Astrocyte of the cerebellum (primary cell): ENCODE measurements around the gene RTN4R.

Experiments used
- DNase-seq: peaks from one replicate; pipeline ENCODE4 v3.0.0-alpha.2; 2011; ENCODE audit warnings: low read depth
- H3K4me3 ChIP-seq: 2 replicates; pipeline ENCODE4 v1.5.1; 2011; ENCODE audit warnings: mild to moderate bottlenecking, low read depth, low read length, moderate library complexity
- in situ Hi-C: cut with HindIII; loops from 2 replicates; pipeline ENCODE4 v1.10.0; 2017; ENCODE audit warnings: low sequenced_read_pairs
- TF ChIP-seq, protein P1 (sequence below): IDR thresholded peaks from 2 replicates; pipeline ENCODE4 v1.5.1; 2012; ENCODE audit warnings: low read length, low read depth, moderate library complexity, mild to moderate bottlenecking; ENCODE audit errors: missing control alignments

Gene RTN4R

DNA sequence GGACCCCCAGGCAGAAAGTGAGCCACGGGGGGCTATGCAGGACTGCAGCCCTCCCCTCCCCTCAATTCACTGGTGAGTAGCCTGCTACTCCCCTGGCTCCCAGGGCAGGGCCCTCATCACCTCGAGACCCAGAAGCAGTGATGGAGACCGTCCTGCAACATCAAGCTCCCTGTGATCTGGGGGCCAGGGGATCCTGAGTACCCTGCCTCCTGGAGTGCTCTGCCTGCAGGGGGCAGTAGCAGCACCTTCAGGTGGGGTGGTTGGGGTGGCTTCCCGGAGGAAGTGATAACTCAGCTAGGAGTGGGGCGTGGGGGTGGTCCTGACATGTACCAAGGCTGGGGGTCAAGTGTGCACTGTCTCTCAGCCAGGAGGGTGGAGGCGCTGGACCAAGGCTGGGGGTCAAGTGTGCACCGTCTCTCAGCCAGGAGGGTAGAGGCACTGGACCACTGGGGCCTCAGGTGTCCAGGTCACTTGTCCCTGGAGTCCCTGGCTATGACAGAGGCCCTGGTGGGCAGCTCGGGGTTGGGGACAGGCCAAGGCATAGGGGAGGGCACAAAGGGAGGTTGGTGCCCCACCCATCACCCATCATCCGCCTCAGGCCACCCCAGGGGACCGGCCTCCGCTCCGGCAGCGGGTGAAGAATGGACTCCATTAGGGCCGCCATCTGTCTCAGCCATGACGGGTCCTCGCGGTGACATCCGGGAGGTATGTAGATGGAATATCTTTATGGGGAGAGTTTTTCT lies 9.4 kb downstream of the RTN4R start:
- in situ Hi-C loops, result loop anchor here (5.0 kb wide), 1 partner anchor 86 kb away; no protein-coding TSS in a partner anchor
- no peak overlapping the region for H3K4me3 ChIP-seq
- TF ChIP-seq, protein P1, sequence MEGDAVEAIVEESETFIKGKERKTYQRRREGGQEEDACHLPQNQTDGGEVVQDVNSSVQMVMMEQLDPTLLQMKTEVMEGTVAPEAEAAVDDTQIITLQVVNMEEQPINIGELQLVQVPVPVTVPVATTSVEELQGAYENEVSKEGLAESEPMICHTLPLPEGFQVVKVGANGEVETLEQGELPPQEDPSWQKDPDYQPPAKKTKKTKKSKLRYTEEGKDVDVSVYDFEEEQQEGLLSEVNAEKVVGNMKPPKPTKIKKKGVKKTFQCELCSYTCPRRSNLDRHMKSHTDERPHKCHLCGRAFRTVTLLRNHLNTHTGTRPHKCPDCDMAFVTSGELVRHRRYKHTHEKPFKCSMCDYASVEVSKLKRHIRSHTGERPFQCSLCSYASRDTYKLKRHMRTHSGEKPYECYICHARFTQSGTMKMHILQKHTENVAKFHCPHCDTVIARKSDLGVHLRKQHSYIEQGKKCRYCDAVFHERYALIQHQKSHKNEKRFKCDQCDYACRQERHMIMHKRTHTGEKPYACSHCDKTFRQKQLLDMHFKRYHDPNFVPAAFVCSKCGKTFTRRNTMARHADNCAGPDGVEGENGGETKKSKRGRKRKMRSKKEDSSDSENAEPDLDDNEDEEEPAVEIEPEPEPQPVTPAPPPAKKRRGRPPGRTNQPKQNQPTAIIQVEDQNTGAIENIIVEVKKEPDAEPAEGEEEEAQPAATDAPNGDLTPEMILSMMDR, result no peak
- no peak for DNase-seq

DNA sequence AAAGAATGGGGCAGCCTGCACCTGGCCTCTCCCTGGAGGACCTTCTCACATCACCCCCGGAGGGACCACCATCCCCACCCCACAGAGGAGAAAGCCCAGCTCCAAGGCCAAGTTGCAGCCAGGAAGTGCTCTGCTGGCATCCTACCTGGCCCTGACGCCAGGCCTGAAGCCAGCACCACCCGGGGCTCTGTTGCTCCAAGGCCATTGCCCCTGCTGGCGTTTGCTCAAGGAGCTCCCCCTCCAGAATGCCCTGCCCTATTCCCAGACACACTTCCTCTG lies 10.2 kb downstream of the RTN4R start:
- in situ Hi-C loops, result loop anchor here (5.0 kb wide), 1 partner anchor 86 kb away; no protein-coding TSS in a partner anchor

DNA sequence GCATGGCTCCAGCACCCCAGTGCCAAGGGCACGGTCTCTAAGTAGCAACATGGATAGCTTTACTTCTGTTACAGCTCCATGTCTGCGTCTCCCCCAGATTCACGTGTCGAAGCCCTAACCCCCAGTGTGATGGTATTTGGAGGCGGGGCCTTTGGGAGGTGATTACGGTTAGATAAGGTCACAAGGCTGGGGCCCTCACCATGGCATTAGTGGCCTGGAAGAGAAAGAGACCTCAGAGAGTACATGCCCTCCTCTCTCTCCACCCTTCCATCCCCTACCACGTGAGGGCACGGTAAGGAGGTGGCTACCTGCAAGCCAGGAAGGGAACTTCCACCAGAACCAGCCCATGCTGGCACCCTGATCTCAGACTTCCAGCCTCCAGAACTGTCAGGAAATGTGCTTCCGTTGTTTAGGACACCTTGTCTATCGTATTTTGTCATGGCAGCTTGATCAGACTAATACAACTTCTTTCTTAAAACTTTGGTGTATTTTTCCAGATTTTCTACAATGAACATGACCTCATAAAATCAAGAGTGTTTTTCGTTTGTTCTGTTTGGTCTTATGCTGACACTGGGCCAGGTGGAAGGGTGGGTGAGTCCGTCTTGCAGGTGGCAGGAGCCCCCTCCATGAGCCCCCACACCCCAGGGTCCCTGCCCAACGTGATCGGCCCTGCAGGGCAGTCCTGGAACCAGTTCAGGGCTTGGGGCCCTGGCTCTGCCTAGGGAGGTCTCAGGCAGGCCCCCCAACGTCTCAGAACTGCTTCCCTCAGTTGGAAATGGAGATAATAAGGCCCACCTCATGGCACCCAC lies 10.7 kb downstream of the RTN4R start:
- no peak for DNase-seq
- TF ChIP-seq, protein P1, result no peak
- H3K4me3 ChIP-seq, result no peak overlapping the region
- in situ Hi-C loops, result loop anchor here (5.0 kb wide), 1 partner anchor 85 kb away; no protein-coding TSS in a partner anchor

More for the DNA sequence above, 10.2 kb downstream of the RTN4R start:
- H3K4me3 ChIP-seq, result no peak overlapping the region
- TF ChIP-seq, protein P1, result no peak
- DNase-seq, result no peak

DNA sequence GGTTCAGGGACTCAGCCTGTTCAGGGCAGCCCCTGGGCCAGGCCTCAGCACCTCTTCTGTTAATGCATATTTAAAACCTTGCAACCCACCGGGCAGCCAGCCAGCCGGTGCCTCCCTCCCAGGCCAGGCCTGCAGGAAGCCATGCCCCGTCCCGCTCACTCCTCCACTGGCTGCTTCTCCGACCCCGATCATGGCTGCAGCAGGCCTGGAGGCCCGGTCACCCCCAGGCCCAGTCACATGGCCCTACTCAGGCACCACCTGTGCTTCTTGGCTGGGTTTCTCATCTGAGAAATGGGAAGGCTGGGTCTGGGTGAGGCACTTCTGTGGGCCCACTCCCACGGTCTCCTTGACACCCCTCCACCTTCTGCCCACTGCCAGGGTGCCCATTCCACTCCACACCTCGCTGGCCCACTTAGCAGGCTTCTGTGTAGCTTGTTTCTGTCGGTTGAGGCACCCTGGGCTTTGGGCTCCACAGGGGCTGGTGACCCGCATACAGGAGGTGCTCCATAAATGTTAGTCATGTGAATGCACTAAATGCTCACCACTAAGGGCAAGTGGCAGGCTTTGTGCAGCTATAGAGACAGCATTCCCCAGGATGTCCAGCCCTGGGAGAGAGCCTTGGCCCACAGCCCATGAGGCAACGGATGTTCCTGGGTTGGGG lies 11.4 kb downstream of the RTN4R start:
- in situ Hi-C loops, result loop anchor here (5.0 kb wide), 1 partner anchor 84 kb away; no protein-coding TSS in a partner anchor
- TF ChIP-seq, protein P1, result no peak
- no peak for DNase-seq
- H3K4me3 ChIP-seq, result no peak overlapping the region

DNA sequence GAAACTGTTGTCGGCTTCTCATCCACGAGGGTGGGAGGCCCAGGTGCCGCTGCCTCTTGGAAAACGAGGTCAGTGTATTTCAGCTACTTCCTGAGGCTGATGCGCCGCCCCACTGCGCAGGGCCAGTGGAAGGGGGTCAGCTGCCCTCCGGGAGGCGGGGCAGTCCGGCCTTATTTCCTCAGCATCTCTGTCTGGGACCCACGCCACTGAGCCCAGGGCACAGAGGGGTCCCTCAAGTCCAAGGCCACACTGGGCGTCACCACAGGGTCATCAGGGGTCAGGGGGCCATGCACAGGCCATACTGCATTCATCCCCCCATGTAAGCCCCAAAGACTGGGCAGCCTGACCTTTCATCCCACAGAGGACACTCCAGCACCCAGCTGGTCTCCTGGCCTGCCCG lies 12.1 kb downstream of the RTN4R start:
- in situ Hi-C loops, result loop anchor here (5.0 kb wide), 1 partner anchor 84 kb away; no protein-coding TSS in a partner anchor

More for the DNA sequence above, 12.1 kb downstream of the RTN4R start:
- DNase-seq, result no peak
- H3K4me3 ChIP-seq, result no peak overlapping the region
- TF ChIP-seq, protein P1, result no peak
